ENCODE measurements around the gene CBX6.

DNA sequence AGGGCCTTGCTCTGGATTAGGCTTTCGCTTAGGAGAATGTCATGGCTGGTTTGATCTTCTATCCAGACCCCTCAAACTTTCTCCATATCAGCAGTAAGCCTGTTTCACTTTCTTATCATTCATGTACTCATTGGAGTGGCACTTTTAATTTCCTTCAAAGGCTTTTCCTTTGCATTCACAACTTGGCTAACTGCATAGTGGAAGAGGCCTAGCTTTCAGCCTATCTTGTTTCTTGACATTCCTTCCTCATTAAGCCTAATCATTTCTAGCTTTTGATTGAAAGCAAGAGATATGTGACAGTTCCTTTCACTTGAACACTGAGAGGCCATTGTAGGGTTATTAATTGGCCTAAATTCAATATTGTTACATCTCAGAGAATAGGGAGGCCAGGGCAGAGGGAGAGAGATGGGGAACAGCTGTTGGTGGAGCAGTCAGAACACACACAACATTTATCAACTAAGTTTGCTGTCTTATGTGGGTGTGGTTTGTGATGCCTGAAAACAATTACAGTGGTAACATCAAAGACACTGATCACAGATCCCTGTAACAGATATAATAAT is 47.7 kb upstream of the CBX6 start:
- TF ChIP-seq POLR2AphosphoS5 (IDR thresholded peaks at IDR 0.05) = peak in 1 of 3 donors; percentile 32
- no peak for TF ChIP-seq POLR2A (IDR thresholded peaks at IDR 0.05)

Data from spleen (tissue), 3 donors.